Activated gamma-delta T cell treated with Interleukin-2 at 50 U/mL for 16 hours (primary cell): Measurements from ENCODE around the gene FOXL1.

Source experiments
- DNase-seq: peaks from one replicate; pipeline ENCODE4 v3.0.0-alpha.2; 2020

FOXL1 gene

GRCh38 chr16:86549076-86549892, 29.1 kb upstream of the FOXL1 start:
- no peak for DNase-seq

GRCh38 chr16:86549893-86550190, 28.5 kb upstream of the FOXL1 start:
- DNase-seq, result no peak

- DNase-seq, result no peak
These were observed 28.1 kb upstream of the FOXL1 start for GRCh38 chr16:86550281-86550680.

- DNase-seq, result no peak
These were observed 25.0 kb upstream of the FOXL1 start for GRCh38 chr16:86553356-86553755.

GRCh38 chr16:86554599-86554916, 23.8 kb upstream of the FOXL1 start:
- DNase-seq, result no peak

GRCh38 chr16:86554917-86555703, 23.2 kb upstream of the FOXL1 start, which contains the start of gene MTHFSD:
TSS of gene MTHFSD (minus strand) at chr16:86555235. CDS start at chr16:86555184, 51 bp downstream.
- DNase-seq, result peak; percentile 93

GRCh38 chr16:86555704-86556075, 22.7 kb upstream of the FOXL1 start:
- no peak for DNase-seq

GRCh38 chr16:86556576-86556975, 21.8 kb upstream of the FOXL1 start:
- DNase-seq, result no peak

- no peak for DNase-seq
These were observed 20.8 kb upstream of the FOXL1 start for GRCh38 chr16:86557587-86557986.

GRCh38 chr16:86558355-86559193, 19.8 kb upstream of the FOXL1 start:
- DNase-seq, result no peak

GRCh38 chr16:86559802-86560305, 18.5 kb upstream of the FOXL1 start:
- no peak for DNase-seq

- no peak for DNase-seq
These were observed 16.0 kb upstream of the FOXL1 start for GRCh38 chr16:86562356-86562755.

- peak; percentile 84 for DNase-seq
These were observed 14.6 kb upstream of the FOXL1 start for GRCh38 chr16:86563469-86564345.

- DNase-seq, result no peak
These were observed 13.1 kb upstream of the FOXL1 start for GRCh38 chr16:86565181-86565631.

- no peak for DNase-seq
These were observed 12.5 kb upstream of the FOXL1 start for GRCh38 chr16:86565644-86566511.

GRCh38 chr16:86566601-86566965, 11.8 kb upstream of the FOXL1 start, which contains the start of gene FOXC2:
TSS of gene FOXC2 (plus strand) at chr16:86566829. CDS start at chr16:86567336, 507 bp downstream.
- DNase-seq, result no peak

- DNase-seq, result no peak
These were observed 11.2 kb upstream of the FOXL1 start for GRCh38 chr16:86566966-86567700.

- DNase-seq, result no peak
These were observed 10.4 kb upstream of the FOXL1 start for GRCh38 chr16:86567701-86568581.
